Measurements from ENCODE around the gene JARID2. TPM values are rescaled to one million over a fixed set of nuclear protein-coding genes. Genes with fewer than 3 reads are reported as not detected.
"Not testable (repeated sequence)": the region's sequence is repeated elsewhere in the genome, so short reads cannot be mapped to it uniquely, and the experiment has no call there.

JARID2 gene
- polyA plus RNA-seq, 1 donor (not counting 4 experiments of a cell fraction or from before 2014, with no cell fraction given) = 11.0 TPM

- H3K36me3 ChIP-seq (ENCODE audit: control insufficient read depth in 2 of 2, extremely low read depth in 1 of 2, insufficient read depth in 2 of 2, low read length in 2 of 2) = no peaks in the 10 kb centered on the region
- no peak for DNase-seq (ENCODE audit: low read depth, low spot score)
- no peak for FAIRE-seq
- peaks cover 4% of the 10 kb centered on the region for H3K9me1 ChIP-seq (ENCODE audit: control insufficient read depth, extremely low read depth, insufficient read depth, low read length)
- H3K4me3 ChIP-seq (ENCODE audit: control insufficient read depth in 2 of 3, extremely low read depth in 1 of 3, insufficient read depth in 2 of 3, low read depth in 1 of 3, low read length in 3 of 3) = no peak overlapping the region
- peaks cover 20% of the 10 kb centered on the region for H4K20me1 ChIP-seq (ENCODE audit: control insufficient read depth, extremely low read depth, insufficient read depth, low read length)
- dilution Hi-C loops (cut with MboI; ENCODE audit: extremely low pct_ligation_motif_present, low sequenced_read_pairs) = no loop called here
- H3K4me1 ChIP-seq (ENCODE audit: control insufficient read depth, extremely low read depth, insufficient read depth, low read length) = peaks cover 9% of the 10 kb centered on the region
- no peak overlapping the region for H2AFZ ChIP-seq (ENCODE audit: control insufficient read depth, low read length)
- H3K27ac ChIP-seq (ENCODE audit: control insufficient read depth, insufficient read depth, low read length) = no peak overlapping the region
- H3K27me3 ChIP-seq (ENCODE audit: control insufficient read depth, extremely low read depth, insufficient read depth, low read length) = no peaks in the 10 kb centered on the region
- H3K4me2 ChIP-seq (ENCODE audit: control insufficient read depth, extremely low read depth, insufficient read depth, low read depth, low read length) = no peak overlapping the region
- TF ChIP-seq CTCF (optimal IDR thresholded peaks at IDR 0.05 in 1 of 3, IDR thresholded peaks at IDR 0.05 in 1 of 3, conservative IDR thresholded peaks at IDR 0.05 in 1 of 3; ENCODE audit: extremely low read depth in 1 of 3, insufficient read depth in 2 of 3, low read length in 3 of 3) (no peak), EZH2 (IDR thresholded peaks at IDR 0.05; ENCODE audit: low read length) (no peak)
- H3K9me3 ChIP-seq (ENCODE audit: control insufficient read depth, low read depth, low read length) = no peaks in the 10 kb centered on the region
- H3K9ac ChIP-seq (ENCODE audit: control insufficient read depth, extremely low read depth, insufficient read depth, low read length) = no peak overlapping the region
- peaks cover 94% of the 10 kb centered on the region for H3K79me2 ChIP-seq (ENCODE audit: control insufficient read depth, insufficient read depth, low read length)
Observed at GRCh38 chr6:15296735-15297134, 50.9 kb downstream of the JARID2 start.

- H3K9me1 ChIP-seq (ENCODE audit: control insufficient read depth, extremely low read depth, insufficient read depth, low read length); DNase-seq (ENCODE audit: low read depth, low spot score); H3K9ac ChIP-seq (ENCODE audit: control insufficient read depth, extremely low read depth, insufficient read depth, low read length); dilution Hi-C loops (cut with MboI; ENCODE audit: extremely low pct_ligation_motif_present, low sequenced_read_pairs); H3K27me3 ChIP-seq (ENCODE audit: control insufficient read depth, extremely low read depth, insufficient read depth, low read length); H3K36me3 ChIP-seq (ENCODE audit: control insufficient read depth in 2 of 2, extremely low read depth in 1 of 2, insufficient read depth in 2 of 2, low read length in 2 of 2); H3K27ac ChIP-seq (ENCODE audit: control insufficient read depth, insufficient read depth, low read length); H2AFZ ChIP-seq (ENCODE audit: control insufficient read depth, low read length); H3K4me3 ChIP-seq (ENCODE audit: control insufficient read depth in 2 of 3, extremely low read depth in 1 of 3, insufficient read depth in 2 of 3, low read depth in 1 of 3, low read length in 3 of 3); H3K9me3 ChIP-seq (ENCODE audit: control insufficient read depth, low read depth, low read length); FAIRE-seq; H3K4me2 ChIP-seq (ENCODE audit: control insufficient read depth, extremely low read depth, insufficient read depth, low read depth, low read length); H3K4me1 ChIP-seq (ENCODE audit: control insufficient read depth, extremely low read depth, insufficient read depth, low read length): not testable (repeated sequence)
- Histone ChIP-seq H3K79me2 (ENCODE audit: control insufficient read depth, insufficient read depth, low read length) (peaks cover 95% of the 10 kb centered on the region), H4K20me1 (ENCODE audit: control insufficient read depth, extremely low read depth, insufficient read depth, low read length) (peaks cover 20% of the 10 kb centered on the region)
Observed at GRCh38 chr6:15297167-15297566, 51.3 kb downstream of the JARID2 start.

GRCh38 chr6:15297895-15298590 is 52.2 kb downstream of the JARID2 start:
- TF ChIP-seq CTCF (optimal IDR thresholded peaks at IDR 0.05 in 1 of 3, IDR thresholded peaks at IDR 0.05 in 1 of 3, conservative IDR thresholded peaks at IDR 0.05 in 1 of 3; ENCODE audit: extremely low read depth in 1 of 3, insufficient read depth in 2 of 3, low read length in 3 of 3) (no peak), EZH2 (IDR thresholded peaks at IDR 0.05; ENCODE audit: low read length) (no peak)
- Histone ChIP-seq H3K79me2 (ENCODE audit: control insufficient read depth, insufficient read depth, low read length) (peaks cover 94% of the 10 kb centered on the region), H4K20me1 (ENCODE audit: control insufficient read depth, extremely low read depth, insufficient read depth, low read length) (peaks cover 20% of the 10 kb centered on the region), H2AFZ (ENCODE audit: control insufficient read depth, low read length) (no peak overlapping the region), H3K27ac (ENCODE audit: control insufficient read depth, insufficient read depth, low read length) (no peak overlapping the region), H3K36me3 (ENCODE audit: control insufficient read depth in 2 of 2, extremely low read depth in 1 of 2, insufficient read depth in 2 of 2, low read length in 2 of 2) (no peaks in the 10 kb centered on the region), H3K4me2 (ENCODE audit: control insufficient read depth, extremely low read depth, insufficient read depth, low read depth, low read length) (no peak overlapping the region), H3K9me1 (ENCODE audit: control insufficient read depth, extremely low read depth, insufficient read depth, low read length) (peaks cover 4% of the 10 kb centered on the region), H3K9me3 (ENCODE audit: control insufficient read depth, low read depth, low read length) (no peaks in the 10 kb centered on the region), H3K27me3 (ENCODE audit: control insufficient read depth, extremely low read depth, insufficient read depth, low read length) (no peaks in the 10 kb centered on the region), H3K4me1 (ENCODE audit: control insufficient read depth, extremely low read depth, insufficient read depth, low read length) (peaks cover 9% of the 10 kb centered on the region), H3K4me3 (ENCODE audit: control insufficient read depth in 2 of 3, extremely low read depth in 1 of 3, insufficient read depth in 2 of 3, low read depth in 1 of 3, low read length in 3 of 3) (no peak overlapping the region), H3K9ac (ENCODE audit: control insufficient read depth, extremely low read depth, insufficient read depth, low read length) (no peak overlapping the region)
- no peak for DNase-seq (ENCODE audit: low read depth, low spot score)
- FAIRE-seq = no peak
- dilution Hi-C loops (cut with MboI; ENCODE audit: extremely low pct_ligation_motif_present, low sequenced_read_pairs) = no loop called here

Data from keratinocyte (primary cell).